Motor neuron (in vitro differentiated cells): ENCODE data around the gene FNDC5. TPM values are rescaled to one million over a fixed set of nuclear protein-coding genes. Genes with fewer than 3 reads are reported as not detected.

Experiments used
- ATAC-seq, 8 experiments: fragments of 200-7000 bp; cut with Tn5 transposase; replicated peaks in 6 of 8; 2 replicates each; pipeline ENCODE4 v1.8.0; 2021; ENCODE audit warnings: mild to moderate bottlenecking in 8 of 8, moderate library complexity in 8 of 8
- H3K27ac ChIP-seq, 2 donors: fragments of 250-450 bp; sonication (Bioruptor Pico); 2 replicates each; pipeline ENCODE4 v1.9.0; 2021; ENCODE audit warnings: antibody characterized with exemption in 2 of 2, mild to moderate bottlenecking in 2 of 2, moderate library complexity in 1 of 2
- H3K4me1 ChIP-seq, 2 donors: fragments of 250-450 bp; sonication (Bioruptor Pico); replicated peaks in 1 of 2; 2 replicates each; pipeline ENCODE4 v1.6.1; 2021; ENCODE audit warnings: antibody characterized with exemption in 2 of 2, mild to moderate bottlenecking in 2 of 2, moderate library complexity in 1 of 2
- H3K4me3 ChIP-seq, 5 donors: fragments of 250-450 bp; sonication (Bioruptor Pico); 2 replicates each; pipeline ENCODE4 v1.9.0; 2021; ENCODE audit warnings: antibody characterized with exemption in 5 of 5, mild to moderate bottlenecking in 5 of 5, moderate library complexity in 4 of 5
- WGBS, 10 experiments: fragments of 450-650 bp; shearing (Covaris generic); methylation state at CpG; one replicate each; pipeline ENCODE4 v1.0.0; 2022; 5-methylcytosine and 5-hydroxymethylcytosine counted together
- in situ Hi-C, 9 experiments: fragments of 400-800 bp; cut with MboI; loops; one replicate each; pipeline ENCODE4 v1.15.0; 2021; ENCODE audit warnings: low sequenced_read_pairs in 9 of 9, low pct_unique_long_range_greater_than_20kb in 2 of 9; ENCODE audit not compliant: unreplicated experiment in 9 of 9
- total RNA-seq, 8 experiments: library from RNA; unstranded; fragments of 300-600 nt; gene quantifications; 2 replicates each; pipeline versions ENCODE4 v1.2.3 to v1.2.4, GENCODE V29; 2022

FNDC5 gene
- total RNA-seq, 8 experiments from 2014 or later, result 1.0 to 297 (median 49.6) TPM

- Histone ChIP-seq H3K27ac (peak overlapping the region; percentile 47 to 49), H3K4me1 (peaks cover 29 to 38% of the 10 kb centered on the region in 2 donors), H3K4me3 (peak overlapping the region in 4 of 5 donors; percentile 26 to 37 (median 31))
- no CpG with 5 or more reads among the region's 8 CpGs for WGBS, 10 experiments
- in situ Hi-C loops, result no loop called here
- peak in 5 of 8 experiments; percentile 7 to 28 (median 23) for ATAC-seq
These were observed 23.4 kb upstream of the FNDC5 start for GRCh38 chr1:32894019-32894600.

DNA sequence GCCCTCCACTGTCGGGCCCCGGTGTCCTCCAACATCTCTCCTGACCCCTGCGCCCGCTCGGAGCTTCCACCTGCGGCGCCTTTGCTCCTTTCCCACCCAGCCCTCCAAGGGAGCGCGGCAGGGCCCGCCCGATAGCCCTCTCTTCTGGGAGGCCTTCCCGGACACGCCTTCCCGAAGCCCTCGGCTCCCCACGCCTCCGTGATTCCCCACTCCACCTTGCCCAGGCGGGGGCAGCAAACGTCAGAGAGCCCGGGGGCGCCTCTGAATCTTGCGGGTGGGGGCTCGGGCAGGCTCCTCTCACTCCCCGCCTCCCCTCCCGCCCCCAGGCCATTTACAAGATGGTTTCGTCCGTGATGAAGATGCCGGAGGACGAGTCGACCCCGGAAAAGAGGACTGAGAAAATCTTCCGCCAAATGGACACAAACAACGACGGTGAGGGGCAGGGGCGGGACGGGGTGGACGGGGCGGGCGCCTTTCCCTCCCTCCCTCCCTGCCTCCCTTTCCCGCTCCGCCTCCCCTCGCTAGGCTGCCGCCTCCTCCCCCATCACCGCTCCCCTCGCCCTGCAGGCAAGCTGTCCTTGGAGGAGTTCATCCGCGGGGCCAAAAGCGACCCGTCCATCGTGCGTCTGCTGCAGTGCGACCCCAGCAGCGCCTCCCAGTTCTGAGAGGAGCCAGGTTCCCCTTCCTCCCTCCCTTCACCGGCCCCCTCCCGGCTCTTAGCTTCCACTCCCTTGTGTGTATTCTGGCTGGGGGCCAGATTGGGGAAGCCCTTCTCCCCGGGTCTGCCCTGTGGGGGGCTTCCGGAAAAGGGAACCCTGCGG is 22.7 kb upstream of the FNDC5 start:
- peak overlapping the region; percentile 47 to 49 for H3K27ac ChIP-seq
- in situ Hi-C loops, result no loop called here
- H3K4me3 ChIP-seq, result peak overlapping the region; percentile 21 to 37 (median 31)
- ATAC-seq, result peak; percentile 66 to 85 (median 81)
- 20% methylated on average over 1 of the region's 58 CpGs; no CpG with 5 or more reads in 9 of the 10 experiments for WGBS, 10 experiments
- H3K4me1 ChIP-seq, result peaks cover 29 to 38% of the 10 kb centered on the region in 2 donors

DNA sequence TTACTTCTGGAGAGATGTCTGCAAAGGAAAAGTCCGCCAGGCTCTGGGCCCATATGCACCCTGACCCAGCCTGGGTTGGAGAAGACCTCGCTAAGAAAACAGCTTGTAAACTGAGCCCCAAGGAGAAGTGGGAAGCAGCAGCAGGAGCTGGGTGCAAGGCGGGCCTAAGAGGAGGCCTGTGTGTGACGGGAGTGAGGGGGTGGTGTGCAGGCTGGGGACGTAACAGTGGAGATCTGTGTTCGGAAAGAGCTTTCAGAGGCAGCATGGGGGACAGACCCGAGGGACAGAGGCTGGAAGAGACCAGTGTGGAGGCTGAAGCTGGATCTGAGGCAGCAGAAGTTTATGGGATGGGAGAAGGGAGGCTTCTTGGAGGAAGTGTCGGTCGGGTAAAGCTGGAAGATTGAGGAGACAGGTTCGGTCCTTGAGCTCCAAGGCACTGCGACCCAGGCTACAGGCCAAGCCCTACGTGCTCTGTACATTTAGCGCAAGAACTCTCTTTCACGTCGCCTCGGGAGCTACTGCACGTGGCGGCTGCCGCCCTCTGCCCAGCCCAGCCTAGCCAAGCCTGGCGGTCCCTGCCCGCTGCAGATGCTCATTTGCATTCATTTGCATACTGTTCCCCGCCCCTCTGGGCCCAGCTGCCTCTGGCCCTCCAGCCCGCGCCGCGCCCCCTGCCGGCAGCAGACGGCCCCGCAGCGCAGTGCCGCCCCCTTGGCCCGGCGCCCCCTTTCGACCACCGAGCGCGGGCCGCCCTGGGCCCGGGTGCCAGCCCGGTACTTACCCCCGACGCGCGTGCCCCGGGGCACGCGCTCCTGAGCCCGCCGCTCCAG is 21.9 kb upstream of the FNDC5 start:
- Histone ChIP-seq H3K4me1 (peaks cover 31 to 38% of the 10 kb centered on the region in 2 donors), H3K4me3 (peak overlapping the region; percentile 21 to 37 (median 31)), H3K27ac (peak overlapping the region; percentile 47 to 49)
- 11 to 94% (median 47%) methylated on average over 2 to 16 of the region's 49 CpGs; no CpG with 5 or more reads in 4 of the 10 experiments for WGBS, 10 experiments
- ATAC-seq, result peak; percentile 66 to 97 (median 71)
- in situ Hi-C loops, result no loop called here

DNA sequence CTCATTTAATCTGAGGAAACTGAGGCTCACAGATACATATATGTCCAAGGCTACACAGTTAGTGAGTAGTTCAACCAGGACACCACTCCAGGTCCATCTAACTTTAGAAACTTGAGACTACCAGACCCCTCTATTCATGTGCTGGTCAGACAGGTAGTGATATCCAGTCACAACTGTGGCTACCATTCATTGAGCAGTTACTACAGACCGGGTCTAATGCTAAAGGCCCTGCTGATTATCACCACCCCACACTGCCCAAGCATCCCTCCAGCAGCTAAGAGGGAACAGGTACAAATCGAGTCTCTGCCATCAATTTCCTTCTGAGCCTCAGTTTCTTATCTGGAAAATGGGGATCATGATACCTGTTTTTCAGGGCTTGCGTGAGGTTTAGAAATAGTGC is 20.9 kb upstream of the FNDC5 start:
- H3K4me1 ChIP-seq, result peaks cover 40 to 46% of the 10 kb centered on the region in 2 donors
- in situ Hi-C loops, result no loop called here
- no peak overlapping the region for H3K27ac ChIP-seq
- WGBS, 10 experiments, result 83 to 92% (median 87%) methylated on average over 2 to 3 of the region's 3 CpGs; no CpG with 5 or more reads in 6 of the 10 experiments
- ATAC-seq, result no peak
- H3K4me3 ChIP-seq, result no peak overlapping the region

GRCh38 chr1:32891241-32891570 is 20.5 kb upstream of the FNDC5 start:
- Histone ChIP-seq H3K27ac (no peak overlapping the region), H3K4me3 (no peak overlapping the region), H3K4me1 (peaks cover 40 to 48% of the 10 kb centered on the region in 2 donors)
- ATAC-seq, result peak in 1 of 8 experiments; percentile 2
- 67 to 100% (median 80%) methylated on average over 1 of the region's 1 CpG; no CpG with 5 or more reads in 6 of the 10 experiments for WGBS, 10 experiments
- in situ Hi-C loops, result no loop called here

GRCh38 chr1:32890516-32891240 is 20.0 kb upstream of the FNDC5 start:
- Histone ChIP-seq H3K27ac (no peak overlapping the region), H3K4me3 (no peak overlapping the region), H3K4me1 (peaks cover 40 to 53% of the 10 kb centered on the region in 2 donors)
- ATAC-seq, result no peak
- WGBS, 10 experiments, result 73 to 100% (median 87%) methylated on average over 1 to 7 of the region's 7 CpGs; no CpG with 5 or more reads in 1 of the 10 experiments
- in situ Hi-C loops, result no loop called here

DNA sequence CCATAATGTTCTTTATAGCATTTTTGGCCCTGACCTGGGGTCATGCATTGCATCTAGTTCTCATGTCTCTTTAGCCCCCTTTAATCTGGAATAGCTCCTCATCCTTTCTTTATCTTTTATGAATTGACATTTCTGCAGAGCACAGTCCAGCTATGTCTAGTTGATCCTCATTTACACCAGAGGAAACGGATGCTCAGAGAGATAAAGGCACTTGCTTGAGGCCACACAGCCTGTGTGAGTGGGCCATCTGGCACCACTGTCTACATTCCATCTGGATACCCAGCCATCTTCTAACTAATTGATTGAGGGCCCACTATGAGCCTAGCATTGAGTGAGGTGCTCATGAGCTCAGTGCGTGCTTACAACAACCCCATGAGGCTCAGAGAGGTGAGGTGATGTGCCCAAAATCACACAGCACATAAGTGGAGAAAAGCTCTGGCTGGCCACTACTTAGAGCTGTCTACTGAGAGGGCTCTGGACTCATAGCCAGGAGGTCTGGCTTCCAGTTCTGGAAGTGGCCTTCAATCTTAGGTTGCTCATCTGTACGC is 19.1 kb upstream of the FNDC5 start:
- no peak for ATAC-seq
- in situ Hi-C loops, result no loop called here
- H3K4me3 ChIP-seq, result no peak overlapping the region
- H3K4me1 ChIP-seq, result peaks cover 42 to 54% of the 10 kb centered on the region in 2 donors
- 67 to 88% (median 75%) methylated on average over 1 to 3 of the region's 3 CpGs; no CpG with 5 or more reads in 3 of the 10 experiments for WGBS, 10 experiments
- no peak overlapping the region for H3K27ac ChIP-seq

DNA sequence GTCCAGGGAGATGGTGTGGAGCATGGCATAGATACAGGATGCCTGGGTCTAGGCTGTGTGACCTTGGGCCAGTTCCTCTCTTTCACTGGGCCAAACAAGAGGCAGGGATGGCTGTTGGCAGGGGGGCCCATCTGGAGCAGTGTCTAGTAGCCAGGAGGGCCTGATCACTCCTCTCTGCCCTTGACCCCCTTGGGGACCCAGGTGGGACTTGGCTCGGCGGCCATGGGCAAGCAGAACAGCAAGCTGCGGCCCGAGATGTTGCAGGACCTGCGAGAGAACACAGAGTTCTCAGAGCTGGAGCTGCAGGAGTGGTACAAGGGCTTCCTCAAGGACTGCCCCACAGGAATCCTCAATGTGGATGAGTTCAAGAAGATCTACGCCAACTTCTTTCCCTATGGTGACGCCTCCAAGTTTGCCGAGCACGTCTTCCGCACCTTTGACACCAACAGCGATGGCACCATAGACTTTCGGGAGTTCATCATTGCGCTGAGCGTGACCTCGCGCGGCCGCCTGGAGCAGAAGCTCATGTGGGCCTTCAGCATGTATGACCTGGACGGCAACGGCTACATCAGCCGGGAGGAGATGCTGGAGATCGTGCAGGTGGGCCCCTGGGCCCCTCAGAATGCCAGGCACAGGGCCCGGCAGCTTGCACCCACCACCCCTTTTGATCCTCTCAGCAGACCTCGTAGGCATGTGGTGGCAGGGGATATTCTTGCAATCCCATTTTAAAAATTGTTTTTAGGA is 18.1 kb upstream of the FNDC5 start:
- no peak overlapping the region for H3K27ac ChIP-seq
- WGBS, 10 experiments, result 45 to 98% (median 87%) methylated on average over 1 to 20 of the region's 24 CpGs; no CpG with 5 or more reads in 1 of the 10 experiments
- no peak overlapping the region for H3K4me3 ChIP-seq

GRCh38 chr1:32888134-32888533 is 17.4 kb upstream of the FNDC5 start:
- WGBS, 10 experiments, result 43 to 100% (median 63%) methylated on average over 1 to 3 of the region's 3 CpGs; no CpG with 5 or more reads in 5 of the 10 experiments
- no peak for ATAC-seq
- Histone ChIP-seq H3K4me3 (no peak overlapping the region), H3K4me1 (peaks cover 45 to 55% of the 10 kb centered on the region in 2 donors), H3K27ac (no peak overlapping the region)
- in situ Hi-C loops, result no loop called here

More for the DNA sequence above, 18.1 kb upstream of the FNDC5 start:
- no peak for ATAC-seq
- in situ Hi-C loops, result no loop called here
- H3K4me1 ChIP-seq, result peaks cover 42 to 54% of the 10 kb centered on the region in 2 donors

DNA sequence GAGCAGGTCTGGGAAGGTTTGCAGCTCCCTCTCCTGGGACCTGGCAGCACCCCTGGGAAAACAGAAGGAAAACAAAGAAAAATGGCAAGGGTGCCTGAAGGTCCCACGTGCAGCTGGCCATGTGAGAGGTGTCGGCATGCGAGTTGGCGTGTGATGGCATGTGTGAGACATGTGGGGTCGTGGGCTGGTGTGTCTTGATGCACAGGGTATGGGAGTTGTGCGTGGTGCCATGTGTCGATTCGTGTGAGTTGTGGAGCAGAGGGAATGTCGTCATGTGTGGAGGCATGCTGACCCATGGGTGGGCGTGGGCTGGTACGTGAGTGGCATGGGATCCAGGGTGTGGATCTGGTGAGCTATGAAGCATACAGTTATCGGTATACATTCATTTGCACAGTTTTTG is 16.9 kb upstream of the FNDC5 start:
- 30 to 82% (median 51%) methylated on average over 2 to 8 of the region's 12 CpGs; no CpG with 5 or more reads in 3 of the 10 experiments for WGBS, 10 experiments
- in situ Hi-C loops, result no loop called here
- peak overlapping the region in 2 of 5 donors; percentile 4 to 9 for H3K4me3 ChIP-seq
- H3K27ac ChIP-seq, result no peak overlapping the region
- peaks cover 44 to 50% of the 10 kb centered on the region in 2 donors for H3K4me1 ChIP-seq
- no peak for ATAC-seq

DNA sequence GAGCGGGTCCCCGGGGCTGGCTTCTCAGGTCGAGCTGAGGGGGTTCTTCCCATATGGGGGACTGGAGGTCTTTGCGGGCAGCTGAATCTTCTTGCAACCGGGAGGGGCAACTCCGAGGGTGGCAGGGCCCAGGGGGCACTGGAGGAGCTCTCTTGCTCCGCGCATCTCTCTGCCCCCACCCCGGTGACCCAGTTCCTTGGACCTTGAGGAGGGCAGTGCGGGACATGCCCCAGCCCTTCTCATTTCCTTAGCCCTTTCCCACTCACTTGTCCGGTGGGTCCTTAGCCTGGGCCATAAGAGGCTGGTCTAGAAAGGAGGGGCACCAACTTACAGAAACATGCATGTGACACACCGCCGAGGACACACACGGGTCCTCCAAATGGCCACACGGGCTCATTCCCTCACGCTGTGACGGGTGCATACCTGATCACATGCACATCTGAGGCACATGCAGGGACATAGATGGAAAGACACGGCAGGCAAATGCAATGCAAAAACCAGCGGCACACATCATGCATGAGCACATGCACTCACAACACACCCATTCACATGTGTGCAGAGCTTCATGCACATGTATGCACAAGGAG is 16.2 kb upstream of the FNDC5 start:
- H3K27ac ChIP-seq, result no peak overlapping the region
- in situ Hi-C loops, result no loop called here

More for the DNA sequence above, 16.2 kb upstream of the FNDC5 start:
- peaks cover 42 to 50% of the 10 kb centered on the region in 2 donors for H3K4me1 ChIP-seq
- H3K4me3 ChIP-seq, result peak overlapping the region; percentile 31 to 40 (median 32)
- peak in 5 of 8 experiments; percentile 43 to 72 (median 55) for ATAC-seq
- WGBS, 10 experiments, result 7 to 75% (median 33%) methylated on average over 2 to 5 of the region's 19 CpGs; no CpG with 5 or more reads in 3 of the 10 experiments
